Measurements from ENCODE around the gene DIPK1B. TPM values are rescaled to one million over a fixed set of nuclear protein-coding genes. Genes with fewer than 3 reads are reported as not detected.

The DIPK1B gene
- total RNA-seq, 2 donors from 2014 or later: 4.8 to 6.9 TPM

GRCh38 chr9:136748201-136748600 lies 35.8 kb downstream of the DIPK1B start, which contains the start of gene LCN6:
LCN6 (minus strand) TSS chr9:136748525; CDS start chr9:136748483, 42 bp downstream.
- no peak within 1 kb of the TSS for H3K4me3 ChIP-seq
- H3K27me3 ChIP-seq (replicated peaks; ENCODE audit: insufficient read depth): no peaks in the 10 kb centered on the region
- H3K27ac ChIP-seq: no peak within 1 kb of the TSS
- no peak for DNase-seq (ENCODE audit: low spot score)
- no peak for ATAC-seq (ENCODE audit: insufficient number of reproducible peaks, low FRiP score, low read depth)
- H3K36me3 ChIP-seq: no peaks in the 10 kb centered on the region
- H3K9me3 ChIP-seq: peaks cover 11% of the 10 kb centered on the region
- no peaks in the 10 kb centered on the region for H3K4me1 ChIP-seq (ENCODE audit: control insufficient read depth in 1 of 2, low read depth in 2 of 2)
- TF ChIP-seq, protein P1, sequence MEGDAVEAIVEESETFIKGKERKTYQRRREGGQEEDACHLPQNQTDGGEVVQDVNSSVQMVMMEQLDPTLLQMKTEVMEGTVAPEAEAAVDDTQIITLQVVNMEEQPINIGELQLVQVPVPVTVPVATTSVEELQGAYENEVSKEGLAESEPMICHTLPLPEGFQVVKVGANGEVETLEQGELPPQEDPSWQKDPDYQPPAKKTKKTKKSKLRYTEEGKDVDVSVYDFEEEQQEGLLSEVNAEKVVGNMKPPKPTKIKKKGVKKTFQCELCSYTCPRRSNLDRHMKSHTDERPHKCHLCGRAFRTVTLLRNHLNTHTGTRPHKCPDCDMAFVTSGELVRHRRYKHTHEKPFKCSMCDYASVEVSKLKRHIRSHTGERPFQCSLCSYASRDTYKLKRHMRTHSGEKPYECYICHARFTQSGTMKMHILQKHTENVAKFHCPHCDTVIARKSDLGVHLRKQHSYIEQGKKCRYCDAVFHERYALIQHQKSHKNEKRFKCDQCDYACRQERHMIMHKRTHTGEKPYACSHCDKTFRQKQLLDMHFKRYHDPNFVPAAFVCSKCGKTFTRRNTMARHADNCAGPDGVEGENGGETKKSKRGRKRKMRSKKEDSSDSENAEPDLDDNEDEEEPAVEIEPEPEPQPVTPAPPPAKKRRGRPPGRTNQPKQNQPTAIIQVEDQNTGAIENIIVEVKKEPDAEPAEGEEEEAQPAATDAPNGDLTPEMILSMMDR (IDR thresholded peaks at IDR 0.05): no peak

GRCh38 chr9:136748666-136749611 lies 36.6 kb downstream of the DIPK1B start:
- TF ChIP-seq, protein P1 (IDR thresholded peaks at IDR 0.05): no peak
- H3K36me3 ChIP-seq: no peaks in the 10 kb centered on the region
- DNase-seq (ENCODE audit: low spot score) (no peak), ATAC-seq (ENCODE audit: insufficient number of reproducible peaks, low FRiP score, low read depth) (no peak)
- no peaks in the 10 kb centered on the region for H3K4me1 ChIP-seq (ENCODE audit: control insufficient read depth in 1 of 2, low read depth in 2 of 2)
- H3K27ac ChIP-seq: no peak overlapping the region
- H3K9me3 ChIP-seq: peaks cover 11% of the 10 kb centered on the region
- H3K27me3 ChIP-seq (replicated peaks; ENCODE audit: insufficient read depth): no peaks in the 10 kb centered on the region
- no peak overlapping the region for H3K4me3 ChIP-seq

DNA sequence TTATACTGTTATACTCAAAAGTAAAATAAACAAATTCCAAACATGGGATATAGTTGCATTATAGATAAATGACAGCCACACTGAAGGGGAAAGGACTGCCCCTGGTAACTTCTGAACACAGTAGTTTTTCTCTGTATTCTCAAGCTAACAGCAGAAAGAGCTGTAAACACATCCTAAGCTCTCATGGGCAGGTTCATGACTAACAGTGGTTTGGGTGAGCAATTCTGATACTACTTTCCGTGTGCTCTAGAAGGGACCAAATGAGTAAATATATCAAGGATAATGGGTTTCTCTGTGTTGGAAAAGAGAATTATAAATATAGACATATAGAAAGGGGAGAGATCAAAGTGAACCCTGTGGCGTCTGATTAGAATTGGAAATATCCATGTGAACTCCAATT lies 38.2 kb downstream of the DIPK1B start:
- TF ChIP-seq, protein P1 (IDR thresholded peaks at IDR 0.05): no peak
- Histone ChIP-seq H3K4me1 (ENCODE audit: control insufficient read depth in 1 of 2, low read depth in 2 of 2) (no peaks in the 10 kb centered on the region), H3K27ac (no peak overlapping the region), H3K9me3 (peaks cover 11% of the 10 kb centered on the region), H3K36me3 (no peaks in the 10 kb centered on the region), H3K4me3 (no peak overlapping the region), H3K27me3 (replicated peaks; ENCODE audit: insufficient read depth) (no peaks in the 10 kb centered on the region)
- DNase-seq (ENCODE audit: low spot score) (no peak), ATAC-seq (ENCODE audit: insufficient number of reproducible peaks, low FRiP score, low read depth) (no peak)

GRCh38 chr9:136751244-136751643 lies 38.9 kb downstream of the DIPK1B start:
- H3K27me3 ChIP-seq (replicated peaks; ENCODE audit: insufficient read depth): no peaks in the 10 kb centered on the region
- H3K9me3 ChIP-seq: peaks cover 11% of the 10 kb centered on the region
- H3K4me3 ChIP-seq: no peak overlapping the region
- no peak overlapping the region for H3K27ac ChIP-seq
- H3K36me3 ChIP-seq: no peaks in the 10 kb centered on the region
- DNase-seq (ENCODE audit: low spot score) (no peak), ATAC-seq (ENCODE audit: insufficient number of reproducible peaks, low FRiP score, low read depth) (no peak)
- no peaks in the 10 kb centered on the region for H3K4me1 ChIP-seq (ENCODE audit: control insufficient read depth in 1 of 2, low read depth in 2 of 2)
- TF ChIP-seq, protein P1 (IDR thresholded peaks at IDR 0.05): no peak

- no peak for ATAC-seq (ENCODE audit: insufficient number of reproducible peaks, low FRiP score, low read depth)
- no peak overlapping the region for H3K4me3 ChIP-seq
- H3K36me3 ChIP-seq: no peaks in the 10 kb centered on the region
- H3K27ac ChIP-seq: no peak overlapping the region
- no peaks in the 10 kb centered on the region for H3K4me1 ChIP-seq (ENCODE audit: control insufficient read depth in 1 of 2, low read depth in 2 of 2)
- TF ChIP-seq, protein P1 (IDR thresholded peaks at IDR 0.05): no peak
- DNase-seq (ENCODE audit: low spot score): no peak
- H3K27me3 ChIP-seq (replicated peaks; ENCODE audit: insufficient read depth): no peaks in the 10 kb centered on the region
- peaks cover 11% of the 10 kb centered on the region for H3K9me3 ChIP-seq
Observed at GRCh38 chr9:136751814-136752213, 39.4 kb downstream of the DIPK1B start.

Measured in thoracic aorta (tissue), 2 donors.